ENCODE data around the gene CPNE2.
"Not testable (repeated sequence)": the region's sequence is repeated elsewhere in the genome, so short reads cannot be mapped to it uniquely, and the experiment has no call there.

The CPNE2 gene

GRCh38 chr16:57102888-57103851 is 10.8 kb downstream of the CPNE2 start:
- DNase-seq, result no peak

GRCh38 chr16:57104706-57105105 is 12.3 kb downstream of the CPNE2 start:
- DNase-seq, result no peak

- DNase-seq, result no peak
Measured at GRCh38 chr16:57105184-57105583, 12.8 kb downstream of the CPNE2 start.

GRCh38 chr16:57106767-57107166 is 14.4 kb downstream of the CPNE2 start:
- no peak for DNase-seq

- DNase-seq, result no peak
Measured at GRCh38 chr16:57107321-57107922, 15.0 kb downstream of the CPNE2 start.

- DNase-seq, result no peak
Measured at GRCh38 chr16:57108432-57108831, 16.0 kb downstream of the CPNE2 start.

GRCh38 chr16:57109259-57110105 is 17.1 kb downstream of the CPNE2 start:
- not testable (repeated sequence) for DNase-seq

GRCh38 chr16:57110937-57111336 is 18.6 kb downstream of the CPNE2 start:
- DNase-seq, result no peak

GRCh38 chr16:57111420-57111819 is 19.0 kb downstream of the CPNE2 start:
- DNase-seq, result no peak

- DNase-seq, result no peak
Measured at GRCh38 chr16:57112403-57113041, 20.1 kb downstream of the CPNE2 start.

GRCh38 chr16:57113042-57113453 is 20.7 kb downstream of the CPNE2 start:
- no peak for DNase-seq

GRCh38 chr16:57113664-57114063 is 21.3 kb downstream of the CPNE2 start:
- no peak for DNase-seq

- DNase-seq, result no peak
Measured at GRCh38 chr16:57115168-57115513, 22.8 kb downstream of the CPNE2 start.

- no peak for DNase-seq
Measured at GRCh38 chr16:57115514-57116182, 23.3 kb downstream of the CPNE2 start.

GRCh38 chr16:57118461-57119084 is 26.2 kb downstream of the CPNE2 start:
- no peak for DNase-seq

GRCh38 chr16:57123216-57123973 is 31.0 kb downstream of the CPNE2 start:
- no peak for DNase-seq

GRCh38 chr16:57123974-57124674 is 31.7 kb downstream of the CPNE2 start:
- DNase-seq, result no peak

- no peak for DNase-seq
Measured at GRCh38 chr16:57125376-57125775, 33.0 kb downstream of the CPNE2 start.

GRCh38 chr16:57125969-57126368 is 33.6 kb downstream of the CPNE2 start:
- no peak for DNase-seq

- no peak for DNase-seq
Measured at GRCh38 chr16:57126411-57126810, 34.0 kb downstream of the CPNE2 start.
